Stimulated activated CD4-positive, alpha-beta T cell treated with anti-CD3 and anti-CD28 coated beads, Interleukin-1b, Interleukin-23, amount 100 ng/mL, for 48 hours (primary cell): Measurements from ENCODE around the gene COL8A1.

Source experiments
- DNase-seq: peaks from one replicate; pipeline ENCODE4 v3.0.0-alpha.2; 2020

COL8A1 gene

DNA sequence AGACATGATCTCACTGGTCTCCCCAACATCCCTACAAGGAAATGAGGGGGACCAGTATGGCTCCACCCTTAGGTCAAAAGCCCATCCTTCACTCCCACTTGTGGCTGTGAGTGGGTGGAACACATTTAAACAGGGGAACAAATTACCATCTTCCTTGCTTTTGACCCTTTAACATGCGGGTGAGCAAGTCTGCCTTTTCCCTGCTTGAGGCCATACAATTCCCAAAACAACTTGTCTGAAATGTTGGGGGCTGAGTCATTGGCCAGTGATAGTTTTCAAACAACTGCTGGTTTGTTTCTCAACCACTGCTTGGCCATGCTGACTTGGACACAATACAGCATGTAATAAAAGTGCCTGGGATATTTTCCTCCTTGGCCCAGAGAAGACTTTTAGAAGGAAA is 39.6 kb downstream of the COL8A1 start:
- no peak for DNase-seq

DNA sequence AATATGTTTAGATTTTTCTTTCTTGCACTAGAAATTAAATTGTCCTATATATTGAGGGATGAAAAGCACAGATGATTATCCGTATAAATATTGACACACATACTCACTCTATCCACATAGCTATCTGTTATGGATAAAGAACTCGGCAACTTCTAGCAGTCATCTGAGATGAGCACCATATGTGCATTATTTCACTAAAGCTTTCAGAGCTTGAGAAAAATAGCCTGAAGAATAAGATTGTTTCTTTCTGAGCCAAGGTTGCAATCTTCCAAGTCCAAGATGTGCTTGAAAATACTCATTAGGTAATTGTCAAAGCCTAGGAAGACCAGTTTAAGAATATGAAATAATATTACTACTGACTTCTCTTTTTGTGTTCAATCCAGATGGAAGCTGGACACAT is 40.5 kb downstream of the COL8A1 start:
- no peak for DNase-seq

DNA sequence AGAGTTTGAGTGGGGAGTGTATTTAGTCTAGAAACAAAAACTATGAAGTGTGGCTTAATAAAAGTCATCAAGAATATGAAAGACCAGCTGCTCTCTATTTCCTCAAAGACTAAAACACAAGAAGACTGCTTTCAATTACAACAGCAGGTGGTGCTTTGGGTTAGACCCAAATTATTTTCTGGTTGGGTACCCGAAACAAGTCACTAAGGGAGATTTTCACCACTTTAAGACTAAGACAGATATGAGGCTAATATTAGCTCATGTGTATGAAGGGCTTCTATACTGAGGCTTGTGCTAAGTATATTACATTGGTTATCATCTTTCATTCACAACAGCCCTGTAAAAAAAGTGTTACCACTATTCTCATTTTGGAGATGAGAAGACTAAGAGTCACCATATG is 43.1 kb downstream of the COL8A1 start:
- no peak for DNase-seq

DNA sequence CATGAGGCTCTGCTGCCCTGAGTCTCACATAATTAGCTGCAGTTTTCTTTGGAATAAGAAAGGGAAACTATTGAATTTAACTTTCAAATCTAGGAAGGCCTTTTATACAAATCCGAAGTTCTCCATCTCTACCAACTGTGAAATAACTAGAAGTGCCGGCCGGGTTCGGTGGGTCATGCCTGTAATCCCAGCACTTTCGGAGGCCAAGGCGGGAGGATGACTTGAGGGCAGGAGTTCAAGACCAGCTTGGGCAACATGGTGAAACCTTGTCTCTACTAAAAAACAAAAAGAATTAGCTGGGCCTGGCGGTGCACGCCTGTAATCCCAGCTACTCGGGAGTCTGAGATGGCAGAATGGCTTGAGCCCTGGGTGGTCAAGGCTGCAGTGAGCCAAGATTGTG is 43.6 kb downstream of the COL8A1 start:
- no peak for DNase-seq

DNA sequence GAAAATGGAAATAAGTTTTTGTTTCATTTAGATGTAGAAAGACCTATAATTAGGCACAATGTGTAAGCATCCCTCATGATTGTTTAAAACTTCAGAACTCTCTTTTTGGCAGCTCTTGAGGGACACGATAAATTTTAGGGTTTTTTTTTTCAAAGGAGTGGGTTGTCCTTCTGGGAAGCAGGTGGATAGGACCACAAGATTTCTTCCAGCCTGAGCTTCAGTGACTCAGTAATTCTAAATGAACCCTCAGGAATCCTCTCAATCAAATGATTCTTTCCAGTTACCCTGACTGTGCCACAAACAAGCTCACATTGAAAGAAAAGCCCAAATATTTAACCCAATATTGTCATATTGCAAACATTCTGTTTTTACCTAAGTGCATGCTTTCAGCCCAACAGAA is 45.1 kb downstream of the COL8A1 start:
- no peak for DNase-seq

DNA sequence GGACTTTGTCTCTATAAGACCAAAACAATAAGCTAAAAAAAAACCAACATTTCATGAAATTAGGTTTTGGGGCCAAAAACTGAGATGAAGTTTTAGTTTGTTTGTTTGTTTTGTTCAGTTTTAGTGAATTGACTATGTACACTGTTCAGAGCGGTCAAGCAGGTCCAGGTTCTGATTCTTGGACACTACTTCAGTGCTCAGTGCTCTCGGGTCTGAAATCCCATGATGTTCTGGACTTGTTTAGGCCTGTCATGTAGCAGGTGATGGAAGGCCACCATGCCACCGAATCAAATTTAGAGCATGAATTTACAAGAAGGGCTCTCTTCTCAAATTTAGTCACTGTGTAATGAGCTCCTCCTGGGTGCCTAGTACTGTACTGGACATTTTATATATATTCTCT is 45.5 kb downstream of the COL8A1 start:
- no peak for DNase-seq

DNA sequence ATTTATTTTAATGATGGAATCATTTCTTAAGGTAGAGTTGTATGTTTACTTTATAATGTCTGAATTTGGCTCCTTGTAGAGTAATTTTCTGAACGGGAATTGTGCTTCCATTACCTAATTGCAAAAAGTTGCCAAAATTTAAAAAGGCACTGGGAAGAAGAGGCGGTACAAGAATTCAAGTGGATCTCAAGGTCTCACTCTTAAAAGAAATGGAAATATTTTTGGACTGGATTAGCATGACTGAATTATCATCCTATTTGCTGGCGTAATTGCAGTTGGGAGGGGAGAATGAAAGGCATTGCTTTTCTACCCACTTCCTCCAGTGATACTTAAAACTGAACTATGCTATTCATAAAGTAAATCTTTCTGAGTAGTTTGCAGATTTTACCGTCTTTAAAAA is 46.2 kb downstream of the COL8A1 start:
- DNase-seq = no peak

DNA sequence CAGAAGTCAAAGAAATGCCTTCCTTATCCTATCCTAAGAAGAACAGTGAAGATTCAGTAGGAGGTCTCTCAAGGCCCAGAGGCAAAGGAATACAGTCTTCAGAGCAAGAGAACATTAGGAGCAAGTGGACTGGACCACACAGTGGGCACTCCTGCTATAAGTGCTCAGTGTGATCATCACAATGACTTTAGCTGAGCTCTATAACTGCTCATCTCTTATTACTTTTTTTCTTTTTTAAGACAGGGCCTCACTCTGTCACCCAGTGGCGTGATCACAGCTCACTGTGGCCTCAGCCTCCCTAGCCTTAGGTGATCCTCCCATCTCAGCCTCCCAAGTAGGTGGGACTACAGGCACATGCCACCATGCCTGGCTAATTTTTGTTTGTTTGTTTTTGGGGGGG is 48.1 kb downstream of the COL8A1 start:
- DNase-seq = no peak

DNA sequence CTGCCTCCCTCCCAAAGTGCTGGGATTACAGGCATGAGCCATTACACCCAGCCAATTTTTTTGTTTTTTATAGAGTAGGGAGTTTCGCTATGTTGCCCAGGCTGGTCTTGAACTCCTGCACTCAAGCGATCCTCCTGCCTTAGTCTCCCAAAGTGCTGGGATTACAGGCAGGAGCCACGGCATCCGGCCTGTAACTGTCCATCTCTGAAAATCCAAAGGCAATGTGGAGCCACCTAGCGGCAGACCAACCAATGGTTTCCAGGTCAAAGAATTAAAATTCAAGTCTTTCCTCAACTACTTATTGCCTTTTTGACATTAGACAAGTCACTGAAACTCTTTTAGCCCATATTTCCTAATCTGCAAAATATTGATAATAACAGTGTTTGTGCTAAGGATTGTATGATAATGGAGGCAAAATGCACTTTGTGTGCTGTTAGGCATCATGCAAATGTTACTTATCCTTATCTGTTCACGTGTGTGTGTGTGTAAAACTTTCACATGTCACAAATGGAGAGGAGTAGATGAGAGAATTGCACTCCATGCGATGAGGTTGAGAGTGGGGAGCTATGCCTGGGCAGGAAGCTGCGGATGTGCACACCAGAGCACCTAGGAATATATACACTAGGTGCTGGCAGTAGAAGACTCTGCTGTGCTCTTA is 48.7 kb downstream of the COL8A1 start:
- peak; percentile 31 for DNase-seq

DNA sequence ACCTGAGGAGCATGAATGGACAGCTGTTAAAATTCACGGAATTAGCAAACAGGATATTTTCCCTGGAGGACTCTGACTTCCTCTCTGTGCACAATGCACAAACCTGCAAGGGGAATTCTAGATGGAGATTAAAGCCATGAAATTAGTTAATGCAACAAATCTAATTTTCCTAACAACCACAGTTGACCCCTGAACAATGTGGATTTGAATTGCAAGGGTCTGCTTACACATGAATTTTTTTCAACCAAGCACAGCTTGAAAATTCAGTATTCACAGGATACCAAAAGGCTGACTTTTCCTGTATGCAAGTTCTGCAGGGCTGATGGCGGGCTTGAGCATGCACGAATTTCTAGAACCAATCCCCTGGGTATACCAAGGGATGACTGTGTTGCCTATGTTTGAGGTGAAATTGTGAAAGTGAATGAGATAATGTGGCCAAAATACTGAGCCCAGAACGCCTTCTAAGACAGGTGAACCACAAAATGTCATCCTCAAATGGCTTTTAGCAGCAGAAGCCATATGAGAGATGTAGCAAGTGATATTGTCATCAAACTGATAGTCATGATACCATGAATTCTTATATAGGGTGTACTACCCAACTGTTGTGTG is 52.5 kb downstream of the COL8A1 start:
- DNase-seq = no peak

DNA sequence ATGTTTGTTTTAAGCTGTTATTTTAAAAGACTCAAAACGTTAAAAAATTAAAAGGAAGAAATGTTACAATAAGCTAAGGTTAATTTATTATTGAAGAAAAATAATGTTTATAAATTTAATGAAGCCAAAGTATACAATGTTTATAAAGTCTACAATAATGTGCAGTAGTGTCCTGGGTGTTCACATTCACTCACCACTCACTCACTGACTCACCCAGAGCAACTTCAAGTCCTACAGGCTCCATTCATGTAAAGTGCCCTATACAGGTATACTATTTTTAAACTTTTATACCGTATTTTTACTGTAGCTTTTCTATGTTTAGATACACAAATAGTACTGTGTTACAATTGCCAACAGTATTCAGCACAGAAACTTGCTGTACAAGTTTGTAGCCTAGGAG is 55.2 kb downstream of the COL8A1 start:
- DNase-seq = no peak

DNA sequence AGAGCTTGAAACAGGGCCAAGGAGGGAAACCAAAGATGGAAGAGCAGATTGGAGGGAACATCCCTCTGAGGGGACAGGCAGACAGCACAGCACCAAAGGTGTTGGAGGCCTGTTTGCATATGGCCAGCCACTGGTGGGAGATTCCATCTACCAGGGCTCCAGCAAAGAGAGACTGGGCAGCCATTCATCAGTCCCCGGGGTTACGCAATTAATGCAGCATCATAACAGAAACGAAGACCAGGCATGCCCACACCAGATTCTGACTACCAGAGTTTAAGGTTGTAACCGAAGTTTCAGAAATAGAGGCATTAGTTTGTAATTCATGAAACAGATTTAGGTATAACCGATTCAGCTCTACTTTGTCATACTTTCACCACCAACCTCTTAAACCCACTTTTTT is 58.1 kb downstream of the COL8A1 start:
- no peak for DNase-seq

DNA sequence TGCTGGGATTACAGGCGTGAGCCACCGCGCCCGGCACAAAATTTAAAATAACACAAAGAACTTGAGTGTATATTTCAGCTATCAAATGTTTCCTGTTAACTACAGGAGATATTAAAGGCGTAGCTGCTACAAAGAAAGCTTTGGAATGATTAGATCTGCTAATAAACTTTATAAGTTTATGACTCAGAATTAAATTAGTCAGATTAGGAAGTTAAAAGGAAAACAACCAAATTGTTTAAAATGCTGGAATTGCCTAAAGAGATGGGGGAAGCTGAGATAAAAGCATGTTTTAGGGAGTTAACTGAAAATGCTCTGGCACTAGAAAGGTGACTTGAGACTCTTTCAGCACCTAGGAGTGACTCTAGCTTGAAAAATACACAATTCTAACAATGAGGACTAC is 58.9 kb downstream of the COL8A1 start:
- DNase-seq = no peak

DNA sequence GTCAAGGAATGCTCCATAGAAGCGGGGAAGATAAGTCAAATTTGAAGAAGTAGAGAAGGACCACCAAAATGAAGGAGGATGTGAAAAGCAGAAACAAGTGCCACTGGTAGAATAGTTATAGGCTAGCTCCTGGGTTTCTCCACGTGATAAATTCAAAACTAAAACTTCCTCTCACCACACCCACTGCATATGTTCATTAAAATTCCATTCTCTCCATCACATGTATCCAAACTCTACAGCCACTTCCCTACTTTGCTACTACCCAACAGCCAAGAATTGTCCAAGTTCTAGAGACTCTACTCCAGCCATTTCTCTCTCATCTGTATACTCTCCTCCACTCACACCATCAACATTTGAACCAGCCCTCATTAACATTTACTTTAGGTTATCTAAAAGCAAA is 60.5 kb downstream of the COL8A1 start:
- DNase-seq = no peak

DNA sequence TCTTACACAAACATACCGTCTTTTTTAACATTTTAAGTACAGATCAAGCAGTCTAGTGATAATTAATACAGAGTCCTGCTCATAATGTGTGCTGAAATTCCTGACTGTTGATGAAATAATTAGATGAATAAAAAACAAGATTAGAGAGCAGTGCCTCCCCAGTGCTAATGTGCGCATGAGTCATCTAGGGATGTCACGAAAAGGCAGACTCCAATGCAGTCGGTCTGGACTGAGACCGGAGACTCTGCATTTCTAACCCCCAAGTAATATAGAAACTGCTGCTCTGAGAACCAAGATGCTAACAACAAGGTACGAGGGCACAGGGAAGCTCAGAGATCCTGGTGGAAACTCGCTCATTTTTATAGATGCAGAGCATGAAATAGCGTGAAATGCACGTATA is 61.4 kb downstream of the COL8A1 start:
- DNase-seq = no peak

DNA sequence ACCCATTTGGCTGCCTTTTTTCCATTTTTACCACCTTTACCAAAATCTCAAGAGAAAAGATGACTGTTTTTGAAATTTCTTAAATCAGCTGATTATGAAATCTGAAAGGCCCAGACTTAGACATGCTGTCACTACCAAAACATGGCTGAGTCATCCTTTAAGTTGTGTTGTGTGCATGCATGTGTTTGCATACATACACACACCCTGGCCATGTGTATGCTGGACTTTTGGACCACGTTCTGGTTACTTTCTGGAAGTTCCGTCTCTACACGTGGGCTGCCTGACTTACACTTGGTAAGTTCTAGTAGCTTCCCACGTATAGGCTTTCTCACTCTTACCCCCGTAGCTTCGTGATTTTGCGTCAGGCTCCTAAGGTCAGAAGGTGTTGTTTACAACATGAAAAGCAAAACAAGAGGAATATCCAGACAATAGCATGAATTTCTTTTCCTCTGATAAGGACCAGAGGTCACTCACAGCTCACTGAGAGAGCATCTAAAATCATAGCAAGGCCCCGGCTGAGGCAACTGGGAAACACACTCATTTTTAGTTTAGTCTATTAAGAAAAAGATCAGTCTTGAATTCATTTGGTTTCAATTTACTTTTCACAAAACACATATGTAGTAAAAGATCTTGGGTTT is 62.4 kb downstream of the COL8A1 start:
- DNase-seq = no peak

DNA sequence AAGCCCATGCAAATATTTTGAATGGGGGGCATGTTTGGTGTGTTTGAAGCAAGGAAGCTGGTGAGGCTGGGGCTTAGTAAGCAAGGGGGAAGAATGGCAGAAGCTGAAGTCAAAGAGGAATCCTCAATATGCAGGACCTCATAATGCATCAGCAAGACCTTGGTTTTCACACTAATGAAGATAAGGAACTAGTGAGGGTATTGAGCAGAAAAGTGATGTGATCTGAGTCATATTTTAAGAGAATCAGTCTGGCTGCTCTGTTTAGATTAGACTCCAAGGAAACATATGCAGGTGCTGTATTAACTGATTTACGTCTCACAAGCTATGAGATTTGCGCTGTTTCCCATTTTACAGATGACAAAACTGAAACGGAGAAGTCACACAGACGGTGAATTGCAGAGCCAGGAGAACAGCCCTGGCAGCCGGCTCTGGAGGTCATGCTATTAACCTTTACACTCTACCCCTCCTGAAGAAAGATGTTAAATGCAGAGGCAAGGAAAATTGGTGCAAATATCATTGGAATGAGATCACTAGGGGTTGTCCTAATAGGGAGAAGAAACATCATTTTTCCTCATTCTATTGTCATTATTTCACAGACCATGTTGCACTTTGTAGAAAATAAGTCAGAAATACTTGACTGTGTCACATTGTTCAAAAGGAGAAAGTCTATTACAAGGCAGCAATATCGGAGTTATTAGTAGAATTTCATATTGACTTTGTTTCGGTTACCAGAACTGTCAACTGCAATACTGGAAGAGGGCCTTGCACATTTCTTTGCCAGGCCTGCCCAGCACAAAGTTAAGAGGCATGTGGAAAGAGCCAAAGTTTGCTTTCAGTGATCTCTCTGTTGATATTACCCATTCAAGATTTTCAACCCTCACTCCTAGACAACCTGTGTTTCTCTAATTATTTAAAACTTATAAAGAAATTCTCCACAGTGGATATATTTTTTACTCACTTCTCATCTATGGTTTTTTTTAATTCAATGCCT is 64.9 kb downstream of the COL8A1 start:
- no peak for DNase-seq

DNA sequence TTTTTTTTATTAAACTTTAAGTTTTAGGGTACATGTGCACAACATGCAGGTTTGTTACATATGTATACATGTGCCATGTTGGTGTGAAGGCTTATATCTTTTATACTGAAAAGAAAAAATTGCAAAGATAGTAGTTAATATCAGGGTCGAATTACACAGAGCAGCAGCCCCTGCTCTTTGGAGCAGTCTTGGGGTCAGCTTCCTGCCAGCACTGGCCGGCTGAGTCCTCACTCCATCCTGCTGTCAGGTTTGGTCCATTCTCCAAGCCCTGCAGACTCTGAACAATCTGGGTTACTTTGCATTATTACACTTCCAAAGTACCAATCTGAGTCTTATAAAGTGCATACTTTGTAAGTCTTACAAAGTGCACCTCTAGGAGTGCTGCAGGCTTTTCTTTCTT is 66.0 kb downstream of the COL8A1 start:
- no peak for DNase-seq

DNA sequence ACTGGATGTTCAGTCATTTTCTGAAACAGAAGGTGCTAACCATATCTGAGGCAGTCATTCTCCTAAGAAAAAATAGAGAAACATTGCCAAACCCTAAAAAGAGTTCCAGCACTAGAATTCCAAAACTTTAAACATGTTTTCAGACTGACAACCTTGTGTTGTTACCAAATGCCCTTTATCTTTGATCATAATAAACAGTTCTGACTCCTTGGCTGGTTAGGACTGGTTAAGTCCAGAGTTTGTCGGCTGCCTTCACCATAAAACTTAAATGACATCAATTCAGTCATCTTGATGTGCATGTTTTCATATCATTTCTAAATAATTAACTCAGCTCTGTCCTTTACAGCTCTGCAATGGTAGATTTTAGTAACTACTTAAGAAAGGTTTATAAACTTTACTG is 68.0 kb downstream of the COL8A1 start:
- no peak for DNase-seq

DNA sequence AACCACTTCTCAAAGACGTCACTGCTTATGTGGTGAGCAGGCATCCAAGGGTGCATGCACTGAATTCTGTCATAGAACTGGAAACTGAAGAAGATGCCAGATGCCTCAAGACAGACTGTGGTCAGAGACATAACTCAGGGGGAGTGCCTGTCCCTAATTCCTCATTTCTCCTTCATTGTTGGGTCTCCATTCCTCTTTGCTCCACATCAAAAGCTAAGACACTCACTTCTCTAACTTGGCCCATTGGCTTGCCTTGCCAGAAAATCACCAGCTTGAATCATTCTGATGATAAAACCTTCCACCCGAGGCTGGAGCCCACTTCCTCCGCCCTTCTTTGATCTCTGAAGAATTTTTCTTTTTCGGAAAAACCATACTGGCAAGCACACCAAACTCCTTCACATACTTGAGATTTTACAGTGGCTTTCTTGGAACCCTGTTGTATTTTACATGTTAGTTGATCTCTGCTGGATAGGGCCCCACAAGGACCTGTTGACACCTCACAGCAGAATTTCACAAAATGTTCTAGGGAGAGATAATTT is 69.9 kb downstream of the COL8A1 start:
- DNase-seq = no peak

DNA sequence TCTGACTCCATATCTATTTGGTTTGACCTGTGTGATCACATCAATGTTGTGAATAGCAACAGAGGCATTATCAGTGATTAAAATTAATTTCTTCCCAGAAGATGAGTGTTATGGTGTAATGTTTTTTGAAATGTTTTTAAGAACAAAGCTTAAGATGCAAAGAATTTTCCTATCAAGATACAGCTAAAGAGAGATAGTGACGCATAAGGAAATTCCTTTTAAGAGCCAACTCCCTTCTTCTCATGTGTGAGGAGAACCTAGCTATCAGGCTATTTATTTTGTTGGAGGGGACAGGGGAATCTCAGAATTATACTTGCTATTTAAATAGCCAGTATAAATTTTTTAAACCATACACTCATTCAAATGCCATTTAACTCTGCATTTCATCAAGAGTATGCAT is 71.3 kb downstream of the COL8A1 start:
- DNase-seq = no peak

DNA sequence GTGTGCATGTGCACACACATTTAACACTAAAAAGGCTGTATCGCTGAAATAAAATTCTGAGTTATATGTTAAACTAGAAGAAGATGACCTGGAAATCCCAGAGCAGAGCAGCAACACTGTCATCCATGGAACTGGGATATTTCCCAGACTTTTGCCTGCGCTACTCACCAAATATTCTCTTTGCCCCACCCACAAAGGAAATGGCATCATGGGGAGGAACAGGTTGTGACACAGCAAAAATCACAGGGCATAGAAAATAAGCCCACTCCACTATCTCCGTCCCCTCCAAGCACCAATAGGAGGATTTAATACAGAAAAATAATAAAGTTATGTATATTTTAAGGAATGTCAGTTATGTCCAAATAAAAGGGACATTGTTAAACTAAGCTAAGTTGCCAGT is 71.7 kb downstream of the COL8A1 start:
- DNase-seq = no peak

DNA sequence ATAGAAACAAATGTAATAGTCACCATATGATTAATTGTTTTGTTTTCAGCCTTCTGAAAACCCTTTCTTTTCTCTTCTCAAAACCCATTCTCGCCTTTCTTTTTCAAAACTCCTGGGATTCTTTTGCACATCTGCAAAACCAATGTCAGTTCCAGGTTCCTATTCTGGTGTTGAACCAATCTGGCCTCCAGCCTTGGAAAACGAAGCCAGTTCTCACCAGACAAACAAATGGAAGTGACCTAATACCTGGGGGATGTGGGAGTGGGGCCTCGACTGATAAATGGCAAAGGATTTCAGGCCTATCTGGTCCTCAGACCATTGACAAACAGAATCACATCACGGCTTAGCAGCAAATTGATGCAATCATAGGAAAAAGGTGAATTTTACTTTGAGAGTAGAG is 73.0 kb downstream of the COL8A1 start:
- no peak for DNase-seq
